Measurements from ENCODE around the gene PLEKHA5.

Gene PLEKHA5

GRCh38 chr12:19285793-19286448 lies 156.4 kb downstream of the PLEKHA5 start:
- no peak for DNase-seq (ENCODE audit: low spot score)
- TF ChIP-seq CTCF (IDR thresholded peaks at IDR 0.05): no peak
- no peak overlapping the region for H3K4me3 ChIP-seq
- H3K27ac ChIP-seq: no peak overlapping the region

GRCh38 chr12:19287302-19287701 lies 157.8 kb downstream of the PLEKHA5 start:
- TF ChIP-seq CTCF (IDR thresholded peaks at IDR 0.05): no peak
- Histone ChIP-seq H3K27ac (no peak overlapping the region), H3K4me3 (no peak overlapping the region)
- DNase-seq (ENCODE audit: low spot score): no peak

GRCh38 chr12:19288161-19288560 lies 158.6 kb downstream of the PLEKHA5 start:
- TF ChIP-seq CTCF (IDR thresholded peaks at IDR 0.05): no peak
- no peak for DNase-seq (ENCODE audit: low spot score)
- Histone ChIP-seq H3K27ac (no peak overlapping the region), H3K4me3 (no peak overlapping the region)

- peak; percentile 37 for TF ChIP-seq CTCF (IDR thresholded peaks at IDR 0.05)
- Histone ChIP-seq H3K4me3 (no peak overlapping the region), H3K27ac (no peak overlapping the region)
- DNase-seq (ENCODE audit: low spot score): no peak
Observed at GRCh38 chr12:19288603-19289244, 159.2 kb downstream of the PLEKHA5 start.

- H3K4me3 ChIP-seq: no peak overlapping the region
- no peak for TF ChIP-seq CTCF (IDR thresholded peaks at IDR 0.05)
- DNase-seq (ENCODE audit: low spot score): no peak
- H3K27ac ChIP-seq: no peak overlapping the region
Observed at GRCh38 chr12:19298836-19299605, 169.5 kb downstream of the PLEKHA5 start.

GRCh38 chr12:19299765-19300164 lies 170.2 kb downstream of the PLEKHA5 start:
- Histone ChIP-seq H3K27ac (no peak overlapping the region), H3K4me3 (no peak overlapping the region)
- TF ChIP-seq CTCF (IDR thresholded peaks at IDR 0.05): no peak
- no peak for DNase-seq (ENCODE audit: low spot score)

Measured in coronary artery (tissue), 2 donors.